Astrocyte (in vitro differentiated cells and primary cell): ENCODE data around the gene AP4S1.

Experiments
- CTCF ChIP-seq: IDR thresholded peaks from 2 replicates; pipeline ENCODE4 v1.5.1; 2011; ENCODE audit warnings: low read depth, mild to moderate bottlenecking, inconsistent platforms, low read length, moderate library complexity; ENCODE audit not compliant: insufficient read depth
- EZH2 ChIP-seq: IDR thresholded peaks from 2 replicates; pipeline ENCODE4 v1.6.1; 2012; ENCODE audit warnings: mild to moderate bottlenecking, low read length, inconsistent platforms; ENCODE audit not compliant: insufficient read depth

- TF ChIP-seq CTCF = no peak
- TF ChIP-seq EZH2 = no peak
Observed at GRCh38 chr14:31126680-31127079, 101.2 kb downstream of the AP4S1 start.
